Breast epithelium (tissue), 3 donors: ENCODE measurements around the gene TGFBRAP1.

ENCODE experiments used
- CTCF ChIP-seq, 3 donors: fragments of 450-650 bp; IDR thresholded peaks; one replicate each; pipeline ENCODE4 v1.5.1; 2016 to 2017; ENCODE audit warnings: antibody characterized with exemption in 3 of 3, mild to moderate bottlenecking in 3 of 3, moderate library complexity in 3 of 3
- POLR2A ChIP-seq: fragments of 450-650 bp; IDR thresholded peaks from one replicate; pipeline ENCODE4 v1.6.1; 2016; ENCODE audit warnings: antibody characterized with exemption, mild to moderate bottlenecking, moderate library complexity

GRCh38 chr2:105325389-105325963 lies 4.1 kb downstream of the TGFBRAP1 start:
- no peak for TF ChIP-seq POLR2A
- no peak for TF ChIP-seq CTCF (IDR thresholded peaks at IDR 0.05)
